GM12878 (cell line): Measurements from ENCODE around the gene TMEM19. TPM values are rescaled to one million over a fixed set of nuclear protein-coding genes. Genes with fewer than 3 reads are reported as not detected.

ENCODE experiments used
- BCL11A ChIP-seq: IDR thresholded peaks from 2 replicates; pipeline ENCODE4 v1.6.1; 2011; ENCODE audit warnings: low read depth, low read length
- CBFB ChIP-seq: IDR thresholded peaks from 2 replicates; pipeline ENCODE4 v1.6.1; 2016; ENCODE audit warnings: antibody characterized with exemption, low read depth
- EED ChIP-seq: sonication (generic); IDR thresholded peaks from 2 replicates; pipeline ENCODE4 v1.6.1; 2016; ENCODE audit warnings: antibody characterized with exemption, low read depth
- GABPA ChIP-seq: IDR thresholded peaks from 2 replicates; pipeline ENCODE4 v1.6.1; 2014; ENCODE audit warnings: antibody characterized with exemption, low read depth, mild to moderate bottlenecking, inconsistent platforms
- IRF4 ChIP-seq: IDR thresholded peaks from 2 replicates; pipeline ENCODE4 v1.6.1; 2011; ENCODE audit warnings: low read depth, low read length
- JUNB ChIP-seq: IDR thresholded peaks from 2 replicates; pipeline ENCODE4 v1.6.1; 2016; ENCODE audit warnings: antibody characterized with exemption, mild to moderate bottlenecking
- KLF5 ChIP-seq: fragments of 450-650 bp; IDR thresholded peaks from 2 replicates; pipeline ENCODE4 v1.6.1; 2014; ENCODE audit warnings: mild to moderate bottlenecking; ENCODE audit not compliant: partially characterized antibody
- LARP7 ChIP-seq: fragments of 450-650 bp; IDR thresholded peaks from 2 replicates; pipeline ENCODE4 v1.6.1; 2017; ENCODE audit warnings: mild to moderate bottlenecking
- MEF2B ChIP-seq: fragments of 450-650 bp; IDR thresholded peaks from 2 replicates; pipeline ENCODE4 v1.6.1; 2018; ENCODE audit warnings: mild to moderate bottlenecking, moderate library complexity; ENCODE audit not compliant: partially characterized antibody, poor library complexity, severe bottlenecking
- RAD51 ChIP-seq: fragments of 450-650 bp; IDR thresholded peaks from 2 replicates; pipeline ENCODE4 v1.6.1; 2016; ENCODE audit warnings: moderate library complexity, mild to moderate bottlenecking, inconsistent platforms
- RFX5 ChIP-seq: IDR thresholded peaks from 2 replicates; pipeline ENCODE4 v1.6.1; 2011; ENCODE audit warnings: low read depth, low read length, improper control_type of control experiment
- SIX5 ChIP-seq: IDR thresholded peaks from 2 replicates; pipeline ENCODE4 v1.6.1; 2011; ENCODE audit warnings: mild to moderate bottlenecking, low read depth, low read length, moderate library complexity; ENCODE audit not compliant: severe bottlenecking
- SUPT20H ChIP-seq: IDR thresholded peaks from 2 replicates; pipeline ENCODE4 v1.6.1; 2011; ENCODE audit warnings: low read depth, mild to moderate bottlenecking, low read length, moderate library complexity, borderline replicate concordance; ENCODE audit not compliant: control insufficient read depth
- TBL1XR1 ChIP-seq: IDR thresholded peaks from 2 replicates; pipeline ENCODE4 v1.6.1; 2012; ENCODE audit warnings: low read depth, low read length, improper control_type of control experiment
- TCF7 ChIP-seq: IDR thresholded peaks from 2 replicates; pipeline ENCODE4 v1.6.1; 2014; ENCODE audit warnings: antibody characterized with exemption, borderline replicate concordance
- ZBED1 ChIP-seq: IDR thresholded peaks from 2 replicates; pipeline ENCODE4 v1.6.1; 2016; ENCODE audit warnings: borderline replicate concordance
- ZNF622 ChIP-seq: fragments of 450-650 bp; IDR thresholded peaks from 2 replicates; pipeline ENCODE4 v1.6.1; 2017; ENCODE audit warnings: mild to moderate bottlenecking, inconsistent platforms
- polyA plus RNA-seq, 11 experiments: library from polyadenylated mRNA; depleted of rRNA in 4 of 11; unstranded in 6 of 11; stranded (reverse) in 5 of 11; fragments of >200 nt; fragmentation: Nextera tagmentation in 4 of 11; fragmentation: Illumina TruSeq in 1 of 11; extraction: Ambion mirVana in 4 of 11; extraction: Trizol in 1 of 11; gene quantifications; 1 replicate in 1 of 11; 2 replicates in 10 of 11; pipeline versions ENCODE4 v1.2.1 to v1.2.3, GENCODE V29; 2011 to 2016; ENCODE audit warnings: inconsistent platforms in 2 of 11, missing spikeins in 2 of 11, low read depth in 1 of 11
- total RNA-seq, 4 experiments: library from RNA; depleted of rRNA in 3 of 4; stranded (reverse); fragments of >200 nt in 3 of 4; fragmentation: Illumina TruSeq in 1 of 4; extraction: Trizol in 1 of 4; gene quantifications; 2 replicates each; pipeline versions ENCODE4 v1.2.1 to v1.2.3, GENCODE V29; 2013 to 2021
- TF ChIP-seq, protein P1 (sequence below): IDR thresholded peaks from 2 replicates; pipeline ENCODE4 v1.6.1; 2012; ENCODE audit warnings: low read length, inconsistent platforms
- TF ChIP-seq, protein P2 (sequence below): IDR thresholded peaks from 2 replicates; pipeline ENCODE4 v1.6.1; 2011; ENCODE audit warnings: borderline replicate concordance, low read depth, mild to moderate bottlenecking, moderate library complexity, mixed read lengths, low read length; ENCODE audit not compliant: insufficient read depth; ENCODE audit errors: extremely low read length
- TF ChIP-seq, protein P3 (sequence below): fragments of 450-650 bp; formaldehyde crosslinking; IDR thresholded peaks from 2 replicates; pipeline ENCODE4 v1.5.0; 2022; ENCODE audit warnings: mild to moderate bottlenecking, missing genetic modification characterization
- TF ChIP-seq, protein P4 (sequence below): IDR thresholded peaks from 2 replicates; pipeline ENCODE4 v1.6.1; 2012; ENCODE audit warnings: low read depth, low read length, improper control_type of control experiment
- TF ChIP-seq, protein P5 (sequence below): IDR thresholded peaks from 2 replicates; pipeline ENCODE4 v1.6.1; 2011; ENCODE audit warnings: low read depth, mild to moderate bottlenecking, low read length, moderate library complexity, borderline replicate concordance; ENCODE audit errors: extremely low read depth

TMEM19 gene
- total and polyA plus RNA-seq, 10 of the 15 experiments (the other 5 are each of a cell fraction or from before 2014, with no cell fraction given) = 26.7 to 54.9 (median 39.3) TPM

DNA sequence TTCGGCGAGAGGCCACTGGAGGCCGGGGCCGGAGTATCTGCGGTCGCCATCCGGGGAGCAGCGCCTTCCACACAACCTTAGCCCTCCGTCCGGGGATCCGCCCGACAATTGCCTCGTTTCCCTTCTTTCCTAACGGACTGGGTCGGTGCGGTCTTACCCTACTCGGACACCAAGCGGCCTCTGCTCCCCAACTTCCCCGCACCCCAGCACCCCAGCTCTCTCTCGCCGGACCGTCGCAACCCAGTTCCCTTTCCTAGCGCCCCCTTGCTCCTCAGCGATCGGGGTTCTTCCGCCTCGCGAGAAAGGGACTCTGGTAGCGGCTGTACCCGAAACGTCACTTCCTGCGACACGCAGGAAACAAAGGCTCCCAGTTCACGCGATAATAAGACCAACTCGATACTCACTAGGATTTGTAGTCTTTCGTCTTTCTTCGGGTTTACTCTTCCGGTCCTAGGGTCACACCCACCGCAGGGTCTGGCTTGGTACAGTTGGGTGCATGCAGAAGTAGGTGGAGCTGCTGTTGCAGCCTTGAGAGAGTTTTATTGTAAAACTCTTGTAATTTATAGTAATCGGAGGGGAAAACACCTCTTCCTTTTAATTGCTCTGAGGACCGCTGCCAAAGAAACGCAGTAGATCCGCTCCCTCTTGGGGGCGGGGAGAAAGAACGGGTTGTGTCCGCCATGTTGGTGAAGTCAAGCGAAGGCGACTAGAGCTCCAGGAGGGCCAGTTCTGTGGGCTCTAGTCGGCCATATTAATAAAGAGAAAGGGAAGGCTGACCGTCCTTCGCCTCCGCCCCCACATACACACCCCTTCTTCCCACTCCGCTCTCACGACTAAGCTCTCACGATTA is 22.1 kb upstream of the TMEM19 start, which contains the start of the genes THAP2 and ZFC3H1 (continued):
- TF ChIP-seq SUPT20H (no peak), BCL11A (0 out of 2 replicates have a peak, but pooled peaks have one; percentile 0), SIX5 (peak; percentile 84), JUNB (no peak), CBFB (peak; percentile 93), ZNF622 (no peak), EED (no peak), ZBED1 (peak; percentile 80), IRF4 (0 out of 2 replicates have a peak, but pooled peaks have one; percentile 12), RFX5 (no peak), TBL1XR1 (no peak; the same call in 1 of the 2 replicates), TCF7 (no peak), GABPA (peak; percentile 94), RAD51 (peak; percentile 32; the same call in 1 of the 2 replicates), KLF5 (no peak), MEF2B (no peak), LARP7 (no peak; the same call in 1 of the 2 replicates)
- TF ChIP-seq, protein P1, sequence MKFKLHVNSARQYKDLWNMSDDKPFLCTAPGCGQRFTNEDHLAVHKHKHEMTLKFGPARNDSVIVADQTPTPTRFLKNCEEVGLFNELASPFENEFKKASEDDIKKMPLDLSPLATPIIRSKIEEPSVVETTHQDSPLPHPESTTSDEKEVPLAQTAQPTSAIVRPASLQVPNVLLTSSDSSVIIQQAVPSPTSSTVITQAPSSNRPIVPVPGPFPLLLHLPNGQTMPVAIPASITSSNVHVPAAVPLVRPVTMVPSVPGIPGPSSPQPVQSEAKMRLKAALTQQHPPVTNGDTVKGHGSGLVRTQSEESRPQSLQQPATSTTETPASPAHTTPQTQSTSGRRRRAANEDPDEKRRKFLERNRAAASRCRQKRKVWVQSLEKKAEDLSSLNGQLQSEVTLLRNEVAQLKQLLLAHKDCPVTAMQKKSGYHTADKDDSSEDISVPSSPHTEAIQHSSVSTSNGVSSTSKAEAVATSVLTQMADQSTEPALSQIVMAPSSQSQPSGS = peak; percentile 58; the same call in 1 of the 2 replicates
- TF ChIP-seq, protein P2, sequence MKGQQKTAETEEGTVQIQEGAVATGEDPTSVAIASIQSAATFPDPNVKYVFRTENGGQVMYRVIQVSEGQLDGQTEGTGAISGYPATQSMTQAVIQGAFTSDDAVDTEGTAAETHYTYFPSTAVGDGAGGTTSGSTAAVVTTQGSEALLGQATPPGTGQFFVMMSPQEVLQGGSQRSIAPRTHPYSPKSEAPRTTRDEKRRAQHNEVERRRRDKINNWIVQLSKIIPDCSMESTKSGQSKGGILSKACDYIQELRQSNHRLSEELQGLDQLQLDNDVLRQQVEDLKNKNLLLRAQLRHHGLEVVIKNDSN = no peak
- TF ChIP-seq, protein P3, sequence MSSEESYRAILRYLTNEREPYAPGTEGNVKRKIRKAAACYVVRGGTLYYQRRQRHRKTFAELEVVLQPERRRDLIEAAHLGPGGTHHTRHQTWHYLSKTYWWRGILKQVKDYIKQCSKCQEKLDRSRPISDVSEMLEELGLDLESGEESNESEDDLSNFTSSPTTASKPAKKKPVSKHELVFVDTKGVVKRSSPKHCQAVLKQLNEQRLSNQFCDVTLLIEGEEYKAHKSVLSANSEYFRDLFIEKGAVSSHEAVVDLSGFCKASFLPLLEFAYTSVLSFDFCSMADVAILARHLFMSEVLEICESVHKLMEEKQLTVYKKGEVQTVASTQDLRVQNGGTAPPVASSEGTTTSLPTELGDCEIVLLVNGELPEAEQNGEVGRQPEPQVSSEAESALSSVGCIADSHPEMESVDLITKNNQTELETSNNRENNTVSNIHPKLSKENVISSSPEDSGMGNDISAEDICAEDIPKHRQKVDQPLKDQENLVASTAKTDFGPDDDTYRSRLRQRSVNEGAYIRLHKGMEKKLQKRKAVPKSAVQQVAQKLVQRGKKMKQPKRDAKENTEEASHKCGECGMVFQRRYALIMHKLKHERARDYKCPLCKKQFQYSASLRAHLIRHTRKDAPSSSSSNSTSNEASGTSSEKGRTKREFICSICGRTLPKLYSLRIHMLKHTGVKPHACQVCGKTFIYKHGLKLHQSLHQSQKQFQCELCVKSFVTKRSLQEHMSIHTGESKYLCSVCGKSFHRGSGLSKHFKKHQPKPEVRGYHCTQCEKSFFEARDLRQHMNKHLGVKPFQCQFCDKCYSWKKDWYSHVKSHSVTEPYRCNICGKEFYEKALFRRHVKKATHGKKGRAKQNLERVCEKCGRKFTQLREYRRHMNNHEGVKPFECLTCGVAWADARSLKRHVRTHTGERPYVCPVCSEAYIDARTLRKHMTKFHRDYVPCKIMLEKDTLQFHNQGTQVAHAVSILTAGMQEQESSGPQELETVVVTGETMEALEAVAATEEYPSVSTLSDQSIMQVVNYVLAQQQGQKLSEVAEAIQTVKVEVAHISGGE (CRISPR knock-in tag) = peak; percentile 72
- TF ChIP-seq, protein P4, sequence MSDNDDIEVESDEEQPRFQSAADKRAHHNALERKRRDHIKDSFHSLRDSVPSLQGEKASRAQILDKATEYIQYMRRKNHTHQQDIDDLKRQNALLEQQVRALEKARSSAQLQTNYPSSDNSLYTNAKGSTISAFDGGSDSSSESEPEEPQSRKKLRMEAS = no peak
- TF ChIP-seq, protein P5, sequence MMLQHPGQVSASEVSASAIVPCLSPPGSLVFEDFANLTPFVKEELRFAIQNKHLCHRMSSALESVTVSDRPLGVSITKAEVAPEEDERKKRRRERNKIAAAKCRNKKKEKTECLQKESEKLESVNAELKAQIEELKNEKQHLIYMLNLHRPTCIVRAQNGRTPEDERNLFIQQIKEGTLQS = no peak
